IMR-90 (cell line): ENCODE results near the gene WFDC10A. TPM values are rescaled to one million over a fixed set of nuclear protein-coding genes. Genes with fewer than 3 reads are reported as not detected.
"Not testable (repeated sequence)": the region's sequence is repeated elsewhere in the genome, so short reads cannot be mapped to it uniquely, and the experiment has no call there.

Experiments
- ATAC-seq: fragments of 200-7000 bp; cut with Tn5 transposase; 2 replicates; pipeline ENCODE4 v1.9.1; 2020; ENCODE audit warnings: low read depth, mild to moderate bottlenecking, moderate library complexity
- BruUV-seq: library from RNA; stranded (reverse); fragments of 400-500 nt; replicated peaks from 2 replicates; lab custom pipeline; 2021; lab: Mats Ljungman, UMichigan
- CTCF ChIA-PET: fragments of 300-600 bp; formaldehyde crosslinking; extraction: SDS; loops from one replicate; lab custom pipeline; 2021; ENCODE audit warnings: antibody characterized with exemption; lab: Yijun Ruan, JAX
- POLR2A ChIA-PET: fragments of 300-600 bp; sonication (Branson Sonifier 250); formaldehyde crosslinking; loops from one replicate; lab custom pipeline; 2022; ENCODE audit warnings: antibody characterized with exemption; ENCODE audit not compliant: unreplicated experiment; lab: Charles Lee
- DNase-seq: peaks from one replicate; pipeline ENCODE4 v3.0.0; 2013
- H2AFZ ChIP-seq: replicated peaks from 2 replicates; pipeline ENCODE3; 2013; ENCODE audit warnings: low read length, mild to moderate bottlenecking; ENCODE audit not compliant: poor library complexity
- H2AK5ac ChIP-seq: 2 replicates; pipeline ENCODE4 v1.6.1; 2013; ENCODE audit warnings: low read depth, low read length, inconsistent platforms
- H2AK9ac ChIP-seq: replicated peaks from 2 replicates; pipeline ENCODE3; 2013; ENCODE audit warnings: mild to moderate bottlenecking, low read depth, low read length, moderate library complexity; ENCODE audit not compliant: poor library complexity
- H2BK120ac ChIP-seq: 2 replicates; pipeline ENCODE4 v1.6.1; 2013; ENCODE audit warnings: low read depth, low read length, inconsistent platforms
- H2BK15ac ChIP-seq: 3 replicates; pipeline ENCODE4 v1.6.1; 2013; ENCODE audit warnings: low read depth, low read length, inconsistent platforms
- H2BK20ac ChIP-seq: 2 replicates; pipeline ENCODE4 v1.6.1; 2013; ENCODE audit warnings: low read depth, mild to moderate bottlenecking, inconsistent platforms, low read length, moderate library complexity
- H2BK5ac ChIP-seq: 2 replicates; pipeline ENCODE4 v1.6.1; 2013; ENCODE audit warnings: mild to moderate bottlenecking, low read depth, low read length, inconsistent platforms; ENCODE audit not compliant: poor library complexity, severe bottlenecking
- H3K14ac ChIP-seq: replicated peaks from 2 replicates; pipeline ENCODE4 v1.6.1; 2013; ENCODE audit warnings: low read depth, low read length, inconsistent platforms
- H3K18ac ChIP-seq: 2 replicates; pipeline ENCODE4 v1.6.1; 2013; ENCODE audit warnings: low read depth, low read length, control low read depth
- H3K23ac ChIP-seq: 2 replicates; pipeline ENCODE4 v1.6.1; 2013; ENCODE audit warnings: low read depth, low read length, inconsistent platforms
- H3K27ac ChIP-seq: 2 replicates; pipeline ENCODE4 v1.5.1; 2013; ENCODE audit warnings: mild to moderate bottlenecking, control low read depth, low read length; ENCODE audit not compliant: insufficient read depth
- H3K27me3 ChIP-seq: 2 replicates; pipeline ENCODE4 v1.6.1; 2013; ENCODE audit warnings: low read length; ENCODE audit not compliant: control insufficient read depth, insufficient read depth
- H3K36me3 ChIP-seq: 2 replicates; pipeline ENCODE4 v1.6.1; 2013; ENCODE audit warnings: low read length, mixed read lengths; ENCODE audit not compliant: control insufficient read depth, insufficient read depth
- H3K4ac ChIP-seq: 2 replicates; pipeline ENCODE4 v1.6.1; 2013; ENCODE audit warnings: low read depth, low read length, inconsistent platforms
- H3K4me1 ChIP-seq: 2 replicates; pipeline ENCODE4 v1.6.1; 2013; ENCODE audit warnings: low read length, mixed read lengths; ENCODE audit not compliant: control insufficient read depth, insufficient read depth
- H3K4me2 ChIP-seq: 2 replicates; pipeline ENCODE4 v1.6.1; 2013; ENCODE audit warnings: low read depth, mild to moderate bottlenecking, control low read depth, low read length, moderate library complexity
- H3K4me3 ChIP-seq: 2 replicates; pipeline ENCODE4 v1.5.1; 2013; ENCODE audit warnings: low read depth, mild to moderate bottlenecking, control low read depth, low read length, moderate library complexity; ENCODE audit not compliant: insufficient read depth
- H3K56ac ChIP-seq: 2 replicates; pipeline ENCODE4 v1.6.1; 2013; ENCODE audit warnings: low read length, inconsistent platforms; ENCODE audit not compliant: insufficient read depth; ENCODE audit errors: extremely low read depth
- H3K79me1 ChIP-seq, 2 experiments: 2 replicates each; pipeline ENCODE4 v1.6.1; 2013; ENCODE audit warnings: low read length in 2 of 2, inconsistent platforms in 1 of 2, low read depth in 1 of 2
- H3K9ac ChIP-seq: 2 replicates; pipeline ENCODE4 v1.6.1; 2013; ENCODE audit warnings: low read depth, low read length, control low read depth
- H3K9me1 ChIP-seq: 2 replicates; pipeline ENCODE4 v1.6.1; 2013; ENCODE audit warnings: low read length, inconsistent platforms; ENCODE audit not compliant: insufficient read depth
- H3K9me3 ChIP-seq: 2 replicates; pipeline ENCODE4 v1.6.1; 2013; ENCODE audit warnings: low read length; ENCODE audit not compliant: control insufficient read depth, insufficient read depth
- H4K20me1 ChIP-seq: 2 replicates; pipeline ENCODE4 v1.6.1; 2013; ENCODE audit warnings: low read length, inconsistent platforms; ENCODE audit not compliant: insufficient read depth
- H4K5ac ChIP-seq: 2 replicates; pipeline ENCODE4 v1.6.1; 2013; ENCODE audit warnings: mild to moderate bottlenecking, low read depth, low read length, control low read depth
- H4K8ac ChIP-seq, 2 experiments: 2 replicates each; pipeline ENCODE4 v1.6.1; 2013; ENCODE audit warnings: low read depth in 2 of 2, low read length in 2 of 2, control low read depth in 1 of 2, inconsistent platforms in 1 of 2
- H4K91ac ChIP-seq: 2 replicates; pipeline ENCODE4 v1.6.1; 2013; ENCODE audit warnings: low read depth, low read length, inconsistent platforms; ENCODE audit not compliant: insufficient read depth
- WGBS, 2 experiments: methylation state at CpG; one replicate each; pipeline versions ENCODE4 v1.1.5 to v1.1.7; 2013; ENCODE audit warnings: missing lambda C conversion rate in 2 of 2; ENCODE audit not compliant: insufficient read length in 1 of 2; ENCODE audit errors: extremely low coverage in 2 of 2; 5-methylcytosine and 5-hydroxymethylcytosine counted together
- dilution Hi-C: fragments of 300-500 bp; cut with HindIII; formaldehyde crosslinking; loops from one replicate; pipeline ENCODE4 v1.14.3; 2018; ENCODE audit warnings: low sequenced_read_pairs; ENCODE audit not compliant: unreplicated experiment
- in situ Hi-C: fragments of 300-500 bp; cut with MboI; formaldehyde crosslinking; loops from 3 replicates; pipeline ENCODE4 v1.14.3; 2019; ENCODE audit warnings: low sequenced_read_pairs, inconsistent platforms, mixed read lengths
- intact Hi-C: fragments of 100-400 bp; cut with micrococcal nuclease; formaldehyde crosslinking; loops from 2 replicates; pipeline ENCODE4 v1.10.0; 2022
- polyA plus RNA-seq, 3 experiments: library from polyadenylated mRNA; depleted of rRNA; stranded (reverse); fragments of >200 nt; gene quantifications; 2 replicates each; pipeline ENCODE4 v1.2.3, GENCODE V29; 2012; ENCODE audit warnings: low replicate concordance in 1 of 3
- total RNA-seq: library from RNA; depleted of rRNA; stranded (reverse); fragments of >200 nt; gene quantifications from 2 replicates; pipeline ENCODE4 v1.2.3, GENCODE V29; 2012

WFDC10A gene
- total and polyA plus RNA-seq, 2 of the 4 experiments (the other 2 are of a cell fraction), result not detected

DNA sequence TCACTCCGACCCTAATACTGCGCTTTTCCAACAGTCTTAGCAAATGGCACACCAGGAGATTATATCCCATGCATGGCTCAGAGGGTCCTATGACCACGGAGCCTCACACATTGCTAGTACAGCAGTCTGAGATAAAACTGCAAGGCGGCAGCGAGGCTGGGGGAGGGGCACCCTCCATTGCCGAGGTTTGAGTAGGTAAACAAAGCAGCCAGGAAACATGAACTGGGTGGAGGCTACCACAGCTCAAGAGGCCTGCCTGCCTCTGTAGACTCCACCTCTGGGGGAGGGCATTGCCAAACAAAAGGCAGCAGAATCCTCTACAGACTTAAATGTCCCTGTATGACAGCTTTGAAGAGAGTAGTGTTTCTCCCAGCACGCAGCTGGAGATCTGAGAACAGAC, 22.2 kb downstream of the WFDC10A start:
- H3K27ac ChIP-seq, H3K27me3 ChIP-seq, H4K5ac ChIP-seq, ATAC-seq, H3K4me1 ChIP-seq, H3K9me3 ChIP-seq, H3K4me2 ChIP-seq, POLR2A ChIA-PET, H2BK20ac ChIP-seq, H3K9me1 ChIP-seq, H2AK5ac ChIP-seq, in situ Hi-C loops, H3K79me1 ChIP-seq, H4K20me1 ChIP-seq, H3K56ac ChIP-seq, H2BK5ac ChIP-seq, H2AK9ac ChIP-seq, H4K91ac ChIP-seq, H3K14ac ChIP-seq, intact Hi-C loops, H2BK15ac ChIP-seq, DNase-seq, H3K23ac ChIP-seq, H3K4me3 ChIP-seq, BruUV-seq, H2AFZ ChIP-seq, H4K8ac ChIP-seq, H3K4ac ChIP-seq, H3K9ac ChIP-seq, dilution Hi-C loops, H3K36me3 ChIP-seq, H3K18ac ChIP-seq, H2BK120ac ChIP-seq, CTCF ChIA-PET: not testable (repeated sequence)
- WGBS, 2 experiments, result 60% methylated on average over 5 of the region's 7 CpGs; no CpG with 5 or more reads in 1 of the 2 experiments

DNA sequence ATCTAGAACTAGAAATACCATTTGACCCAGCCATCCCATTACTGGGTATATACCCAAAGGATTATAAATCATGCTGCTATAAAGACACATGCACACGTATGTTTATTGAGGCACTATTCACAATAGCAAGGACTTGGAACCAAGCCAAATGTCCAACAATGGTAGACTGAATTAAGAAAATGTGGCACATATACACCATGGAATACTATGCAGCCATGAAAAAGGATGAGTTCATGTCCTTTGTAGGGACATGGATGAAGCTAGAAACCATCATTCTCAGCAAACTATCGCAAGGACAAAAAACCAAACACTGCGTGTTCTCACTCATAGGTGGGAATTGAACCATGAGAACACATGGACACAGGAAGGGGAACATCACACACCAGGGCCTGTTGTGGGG, 27.5 kb downstream of the WFDC10A start:
- H3K9me1 ChIP-seq, dilution Hi-C loops, H3K4ac ChIP-seq, H2BK5ac ChIP-seq, H4K5ac ChIP-seq, POLR2A ChIA-PET, H3K9me3 ChIP-seq, H2AFZ ChIP-seq, H2BK120ac ChIP-seq, H3K79me1 ChIP-seq, H3K4me3 ChIP-seq, H3K56ac ChIP-seq, intact Hi-C loops, H2BK15ac ChIP-seq, H4K91ac ChIP-seq, H2AK9ac ChIP-seq, H2BK20ac ChIP-seq, H3K18ac ChIP-seq, H3K27ac ChIP-seq, H3K14ac ChIP-seq, H3K36me3 ChIP-seq, H3K9ac ChIP-seq, H3K4me1 ChIP-seq, H3K27me3 ChIP-seq, H3K23ac ChIP-seq, in situ Hi-C loops, ATAC-seq, H4K20me1 ChIP-seq, DNase-seq, BruUV-seq, CTCF ChIA-PET, H3K4me2 ChIP-seq, H2AK5ac ChIP-seq, H4K8ac ChIP-seq: not testable (repeated sequence)
- WGBS, 2 experiments, result no CpG with 5 or more reads among the region's 3 CpGs
